ENCODE data around the gene CNNM3.

Gene CNNM3

DNA sequence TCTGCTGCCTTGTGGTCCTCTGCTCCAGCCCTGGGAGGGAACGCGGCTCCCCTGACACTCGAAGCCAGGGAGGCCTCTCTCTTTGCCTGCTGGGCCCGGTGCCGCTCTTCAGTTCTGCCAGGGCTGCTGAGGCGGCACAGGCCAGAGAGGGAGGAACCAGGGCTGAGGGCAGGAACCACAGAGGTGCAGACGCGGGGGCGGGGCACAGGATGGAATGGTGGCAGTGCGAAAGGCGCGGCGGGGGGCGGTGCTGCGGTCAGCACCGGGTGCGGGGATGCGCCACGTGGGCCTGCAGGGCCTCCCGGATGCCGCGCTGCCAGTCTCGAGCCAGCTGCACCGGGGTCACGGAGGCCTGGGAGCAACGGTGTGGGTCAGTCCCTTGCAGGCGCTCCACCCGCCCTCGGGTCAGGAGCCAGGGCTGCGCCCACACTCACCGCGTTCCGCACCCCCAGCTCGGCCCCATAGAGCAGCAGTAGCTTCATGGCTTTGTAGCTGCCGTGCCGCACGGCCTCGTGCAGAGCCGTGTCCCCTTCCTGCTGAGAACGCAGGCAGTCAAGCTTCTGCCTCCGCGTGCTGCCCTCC, 23.3 kb downstream of the CNNM3 start:
- no peaks in the 10 kb centered on the region for H3K27me3 ChIP-seq (ENCODE audit: control insufficient read depth in 5 of 5, insufficient read depth in 4 of 5, low read length in 5 of 5)
- no peak overlapping the region for H3K9ac ChIP-seq (ENCODE audit: low read length in 5 of 5)
- H3K4me1 ChIP-seq (ENCODE audit: control insufficient read depth in 5 of 5, insufficient read depth in 5 of 5, low read length in 5 of 5) = peaks cover 0 to 11% (median 8%) of the 10 kb centered on the region in 5 donors
- peak overlapping the region in 1 of 5 donors; percentile 18 for H3K4me3 ChIP-seq (ENCODE audit: low read depth in 1 of 5, low read length in 5 of 5)
- no peak overlapping the region for H3K27ac ChIP-seq (ENCODE audit: low read depth, low read length)
- peaks cover 5 to 27% (median 19%) of the 10 kb centered on the region in 5 donors for H3K36me3 ChIP-seq (ENCODE audit: control insufficient read depth in 5 of 5, insufficient read depth in 5 of 5, low read length in 5 of 5)
- no peaks in the 10 kb centered on the region for H3K9me3 ChIP-seq (ENCODE audit: control insufficient read depth in 5 of 5, low read length in 5 of 5)

- Histone ChIP-seq H3K27me3 (ENCODE audit: control insufficient read depth in 5 of 5, insufficient read depth in 4 of 5, low read length in 5 of 5) (no peaks in the 10 kb centered on the region), H3K9me3 (ENCODE audit: control insufficient read depth in 5 of 5, low read length in 5 of 5) (no peaks in the 10 kb centered on the region), H3K27ac (ENCODE audit: low read depth, low read length) (no peak overlapping the region), H3K9ac (ENCODE audit: low read length in 5 of 5) (no peak overlapping the region), H3K4me1 (ENCODE audit: control insufficient read depth in 5 of 5, insufficient read depth in 5 of 5, low read length in 5 of 5) (peaks cover 0 to 11% (median 8%) of the 10 kb centered on the region in 5 donors), H3K4me3 (ENCODE audit: low read depth in 1 of 5, low read length in 5 of 5) (no peak overlapping the region), H3K36me3 (ENCODE audit: control insufficient read depth in 5 of 5, insufficient read depth in 5 of 5, low read length in 5 of 5) (peaks cover 2 to 20% (median 11%) of the 10 kb centered on the region in 5 donors)
Measured at GRCh38 chr2:96839875-96840850, 24.1 kb downstream of the CNNM3 start.

- H3K4me1 ChIP-seq (ENCODE audit: control insufficient read depth in 5 of 5, insufficient read depth in 5 of 5, low read length in 5 of 5) = peaks cover 0 to 11% (median 8%) of the 10 kb centered on the region in 5 donors
- H3K9me3 ChIP-seq (ENCODE audit: control insufficient read depth in 5 of 5, low read length in 5 of 5) = no peaks in the 10 kb centered on the region
- H3K27me3 ChIP-seq (ENCODE audit: control insufficient read depth in 5 of 5, insufficient read depth in 4 of 5, low read length in 5 of 5) = no peaks in the 10 kb centered on the region
- peaks cover 2 to 26% (median 15%) of the 10 kb centered on the region in 5 donors for H3K36me3 ChIP-seq (ENCODE audit: control insufficient read depth in 5 of 5, insufficient read depth in 5 of 5, low read length in 5 of 5)
- H3K9ac ChIP-seq (ENCODE audit: low read length in 5 of 5) = no peak overlapping the region
- no peak overlapping the region for H3K4me3 ChIP-seq (ENCODE audit: low read depth in 1 of 5, low read length in 5 of 5)
- H3K27ac ChIP-seq (ENCODE audit: low read depth, low read length) = no peak overlapping the region
Measured at GRCh38 chr2:96841701-96842495, 25.8 kb downstream of the CNNM3 start.

DNA sequence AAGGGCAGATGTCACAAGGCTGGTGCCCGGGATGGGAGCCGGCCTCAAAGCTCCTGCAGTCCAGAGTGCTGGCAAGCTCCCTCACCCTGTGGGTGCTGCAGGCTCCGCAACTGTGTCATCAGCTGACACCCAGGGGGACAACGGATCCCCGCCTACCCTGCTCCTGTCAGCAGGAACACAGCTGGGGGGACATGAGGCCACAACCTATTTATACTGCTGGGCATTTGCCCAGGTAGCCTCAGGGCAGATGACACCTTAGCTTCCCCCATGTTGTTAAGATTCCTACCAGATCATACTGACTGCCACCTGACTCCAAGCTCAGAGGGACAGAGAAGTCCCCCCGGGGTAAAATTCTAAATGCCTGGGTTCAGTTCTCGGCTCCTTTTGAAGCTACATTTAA, 26.5 kb downstream of the CNNM3 start:
- peaks cover 0 to 11% (median 8%) of the 10 kb centered on the region in 5 donors for H3K4me1 ChIP-seq (ENCODE audit: control insufficient read depth in 5 of 5, insufficient read depth in 5 of 5, low read length in 5 of 5)
- no peak overlapping the region for H3K27ac ChIP-seq (ENCODE audit: low read depth, low read length)
- H3K4me3 ChIP-seq (ENCODE audit: low read depth in 1 of 5, low read length in 5 of 5) = no peak overlapping the region
- H3K9me3 ChIP-seq (ENCODE audit: control insufficient read depth in 5 of 5, low read length in 5 of 5) = no peaks in the 10 kb centered on the region
- H3K9ac ChIP-seq (ENCODE audit: low read length in 5 of 5) = no peak overlapping the region
- H3K36me3 ChIP-seq (ENCODE audit: control insufficient read depth in 5 of 5, insufficient read depth in 5 of 5, low read length in 5 of 5) = peaks cover 0 to 27% (median 18%) of the 10 kb centered on the region in 5 donors
- no peaks in the 10 kb centered on the region for H3K27me3 ChIP-seq (ENCODE audit: control insufficient read depth in 5 of 5, insufficient read depth in 4 of 5, low read length in 5 of 5)

GRCh38 chr2:96843538-96844268, 27.6 kb downstream of the CNNM3 start, which contains the start of gene ANKRD23:
Gene ANKRD23, minus strand, starts transcription at chr2:96844021. Its CDS starts 29 bp downstream, at chr2:96843992.
- Histone ChIP-seq H3K9ac (ENCODE audit: low read length in 5 of 5) (no peak within 1 kb of the TSS), H3K4me1 (ENCODE audit: control insufficient read depth in 5 of 5, insufficient read depth in 5 of 5, low read length in 5 of 5) (peaks cover 0 to 11% (median 8%) of the 10 kb centered on the region in 5 donors), H3K9me3 (ENCODE audit: control insufficient read depth in 5 of 5, low read length in 5 of 5) (no peaks in the 10 kb centered on the region), H3K27ac (ENCODE audit: low read depth, low read length) (no peak within 1 kb of the TSS), H3K27me3 (ENCODE audit: control insufficient read depth in 5 of 5, insufficient read depth in 4 of 5, low read length in 5 of 5) (no peaks in the 10 kb centered on the region), H3K36me3 (ENCODE audit: control insufficient read depth in 5 of 5, insufficient read depth in 5 of 5, low read length in 5 of 5) (peaks cover 0 to 30% (median 18%) of the 10 kb centered on the region in 5 donors), H3K4me3 (ENCODE audit: low read depth in 1 of 5, low read length in 5 of 5) (no peak within 1 kb of the TSS)

GRCh38 chr2:96844405-96844808, 28.3 kb downstream of the CNNM3 start:
- Histone ChIP-seq H3K4me1 (ENCODE audit: control insufficient read depth in 5 of 5, insufficient read depth in 5 of 5, low read length in 5 of 5) (peaks cover 0 to 5% (median 4%) of the 10 kb centered on the region in 5 donors), H3K27ac (ENCODE audit: low read depth, low read length) (no peak overlapping the region), H3K4me3 (ENCODE audit: low read depth in 1 of 5, low read length in 5 of 5) (no peak overlapping the region), H3K9ac (ENCODE audit: low read length in 5 of 5) (no peak overlapping the region), H3K27me3 (ENCODE audit: control insufficient read depth in 5 of 5, insufficient read depth in 4 of 5, low read length in 5 of 5) (no peaks in the 10 kb centered on the region), H3K36me3 (ENCODE audit: control insufficient read depth in 5 of 5, insufficient read depth in 5 of 5, low read length in 5 of 5) (peaks cover 0 to 32% (median 18%) of the 10 kb centered on the region in 5 donors), H3K9me3 (ENCODE audit: control insufficient read depth in 5 of 5, low read length in 5 of 5) (no peaks in the 10 kb centered on the region)

DNA sequence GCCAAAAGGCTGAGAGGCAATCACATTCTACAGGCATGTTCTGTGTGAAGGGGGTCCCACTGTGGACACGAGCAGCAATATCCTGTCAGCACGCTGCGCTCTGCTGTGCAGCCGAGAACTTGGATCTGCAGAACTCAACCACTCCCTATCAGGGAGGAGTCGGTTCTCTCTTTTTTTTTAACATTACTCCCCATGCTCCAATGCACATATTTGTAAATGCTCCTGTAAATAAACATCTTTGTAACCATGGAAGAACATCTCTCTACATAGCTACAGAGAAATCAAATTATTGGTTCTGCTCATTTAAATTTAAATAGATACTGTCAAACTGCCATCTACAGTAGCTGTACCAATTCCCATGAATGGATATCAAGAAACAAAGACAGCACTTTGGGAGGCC, 30.8 kb downstream of the CNNM3 start:
- H3K27ac ChIP-seq (ENCODE audit: low read depth, low read length) = no peak overlapping the region
- H3K27me3 ChIP-seq (ENCODE audit: control insufficient read depth in 5 of 5, insufficient read depth in 4 of 5, low read length in 5 of 5) = no peaks in the 10 kb centered on the region
- H3K9ac ChIP-seq (ENCODE audit: low read length in 5 of 5) = no peak overlapping the region
- no peaks in the 10 kb centered on the region for H3K4me1 ChIP-seq (ENCODE audit: control insufficient read depth in 5 of 5, insufficient read depth in 5 of 5, low read length in 5 of 5)
- no peaks in the 10 kb centered on the region for H3K9me3 ChIP-seq (ENCODE audit: control insufficient read depth in 5 of 5, low read length in 5 of 5)
- peaks cover 0 to 34% (median 34%) of the 10 kb centered on the region in 5 donors for H3K36me3 ChIP-seq (ENCODE audit: control insufficient read depth in 5 of 5, insufficient read depth in 5 of 5, low read length in 5 of 5)
- H3K4me3 ChIP-seq (ENCODE audit: low read depth in 1 of 5, low read length in 5 of 5) = no peak overlapping the region

GRCh38 chr2:96847586-96847985, 31.5 kb downstream of the CNNM3 start:
- Histone ChIP-seq H3K4me1 (ENCODE audit: control insufficient read depth in 5 of 5, insufficient read depth in 5 of 5, low read length in 5 of 5) (no peaks in the 10 kb centered on the region), H3K27me3 (ENCODE audit: control insufficient read depth in 5 of 5, insufficient read depth in 4 of 5, low read length in 5 of 5) (no peaks in the 10 kb centered on the region), H3K9ac (ENCODE audit: low read length in 5 of 5) (no peak overlapping the region), H3K36me3 (ENCODE audit: control insufficient read depth in 5 of 5, insufficient read depth in 5 of 5, low read length in 5 of 5) (peaks cover 0 to 38% (median 35%) of the 10 kb centered on the region in 5 donors), H3K4me3 (ENCODE audit: low read depth in 1 of 5, low read length in 5 of 5) (no peak overlapping the region), H3K9me3 (ENCODE audit: control insufficient read depth in 5 of 5, low read length in 5 of 5) (no peaks in the 10 kb centered on the region), H3K27ac (ENCODE audit: low read depth, low read length) (no peak overlapping the region)

- H3K27me3 ChIP-seq (ENCODE audit: control insufficient read depth in 5 of 5, insufficient read depth in 4 of 5, low read length in 5 of 5) = no peaks in the 10 kb centered on the region
- H3K9me3 ChIP-seq (ENCODE audit: control insufficient read depth in 5 of 5, low read length in 5 of 5) = no peaks in the 10 kb centered on the region
- H3K27ac ChIP-seq (ENCODE audit: low read depth, low read length) = no peak overlapping the region
- H3K4me3 ChIP-seq (ENCODE audit: low read depth in 1 of 5, low read length in 5 of 5) = no peak overlapping the region
- H3K4me1 ChIP-seq (ENCODE audit: control insufficient read depth in 5 of 5, insufficient read depth in 5 of 5, low read length in 5 of 5) = no peaks in the 10 kb centered on the region
- no peak overlapping the region for H3K9ac ChIP-seq (ENCODE audit: low read length in 5 of 5)
- peaks cover 3 to 45% (median 42%) of the 10 kb centered on the region in 5 donors for H3K36me3 ChIP-seq (ENCODE audit: control insufficient read depth in 5 of 5, insufficient read depth in 5 of 5, low read length in 5 of 5)
Measured at GRCh38 chr2:96848264-96848663, 32.2 kb downstream of the CNNM3 start.
